ENCODE measurements around the gene LRCH3.

Gene LRCH3

GRCh38 chr3:197936819-197937384 is 145.8 kb downstream of the LRCH3 start:
- DNase-seq (ENCODE audit: low read depth): no peak
